ENCODE measurements around the gene MEOX1. TPM values are rescaled to one million over a fixed set of nuclear protein-coding genes. Genes with fewer than 3 reads are reported as not detected.
A peak's percentile ranks its signal among the peaks of the same experiment; 100 is the strongest.

The MEOX1 gene
- total and polyA plus RNA-seq, 2 of the 4 experiments (the other 2 are of a cell fraction), result 0.48 to 0.72 TPM

GRCh38 chr17:43673516-43674323, 12.0 kb upstream of the MEOX1 start:
- H3K18ac ChIP-seq (ENCODE audit: low read depth, low read length), result no peak overlapping the region
- no peaks in the 10 kb centered on the region for H3K36me3 ChIP-seq (ENCODE audit: control insufficient read depth, insufficient read depth, low read length)
- H4K5ac ChIP-seq (ENCODE audit: low read depth, low read length), result no peak overlapping the region
- ChIA-PET CTCF (interaction anchor here (0.6 to 3.0 kb wide), 14 partner anchors 10 to 190 kb away, joined by 3 to 82 read pairs (median 4); partner anchors contain the start of gene DHX8), POLR2A (ENCODE audit: unreplicated experiment) (interaction anchor here (0.6 to 1.0 kb wide), 2 partner anchors 96 to 160 kb away, joined by 3 to 6 read pairs; no protein-coding TSS in a partner anchor)
- ATAC-seq (ENCODE audit: low read depth), result peak; percentile 84
- H3K9me1 ChIP-seq (ENCODE audit: insufficient read depth, low read length), result no peaks in the 10 kb centered on the region; the same call in 1 of the 2 replicates
- peak overlapping the region; percentile 2; the same call in 1 of the 2 replicates for H3K4ac ChIP-seq (ENCODE audit: low read depth, low read length)
- peak overlapping the region; percentile 80; the same call in 1 of the 2 replicates for H2BK120ac ChIP-seq (ENCODE audit: low read depth, low read length)
- dilution Hi-C loops (cut with HindIII; ENCODE audit: low sequenced_read_pairs, unreplicated experiment), result no loop called here
- H2BK20ac ChIP-seq (ENCODE audit: low read depth, low read length), result 0 out of 2 replicates have a peak overlapping the region, but pooled peaks have one; percentile 73
- no peak overlapping the region for H3K9ac ChIP-seq (ENCODE audit: low read depth, low read length)
- H2BK5ac ChIP-seq (ENCODE audit: low read depth, low read length, poor library complexity, severe bottlenecking), result no peak overlapping the region
- TF ChIP-seq, protein P1, sequence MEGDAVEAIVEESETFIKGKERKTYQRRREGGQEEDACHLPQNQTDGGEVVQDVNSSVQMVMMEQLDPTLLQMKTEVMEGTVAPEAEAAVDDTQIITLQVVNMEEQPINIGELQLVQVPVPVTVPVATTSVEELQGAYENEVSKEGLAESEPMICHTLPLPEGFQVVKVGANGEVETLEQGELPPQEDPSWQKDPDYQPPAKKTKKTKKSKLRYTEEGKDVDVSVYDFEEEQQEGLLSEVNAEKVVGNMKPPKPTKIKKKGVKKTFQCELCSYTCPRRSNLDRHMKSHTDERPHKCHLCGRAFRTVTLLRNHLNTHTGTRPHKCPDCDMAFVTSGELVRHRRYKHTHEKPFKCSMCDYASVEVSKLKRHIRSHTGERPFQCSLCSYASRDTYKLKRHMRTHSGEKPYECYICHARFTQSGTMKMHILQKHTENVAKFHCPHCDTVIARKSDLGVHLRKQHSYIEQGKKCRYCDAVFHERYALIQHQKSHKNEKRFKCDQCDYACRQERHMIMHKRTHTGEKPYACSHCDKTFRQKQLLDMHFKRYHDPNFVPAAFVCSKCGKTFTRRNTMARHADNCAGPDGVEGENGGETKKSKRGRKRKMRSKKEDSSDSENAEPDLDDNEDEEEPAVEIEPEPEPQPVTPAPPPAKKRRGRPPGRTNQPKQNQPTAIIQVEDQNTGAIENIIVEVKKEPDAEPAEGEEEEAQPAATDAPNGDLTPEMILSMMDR (conservative IDR thresholded peaks at IDR 0.05; ENCODE audit: low read depth, low read length), result peak; percentile 98
- peak; percentile 47; the same call in 1 of the 2 replicates for TF ChIP-seq MAFK (IDR thresholded peaks at IDR 0.05; ENCODE audit: low read depth, low read length)
- TF ChIP-seq RAD21 (IDR thresholded peaks at IDR 0.05; ENCODE audit: low read length), result peak; percentile 99
- TF ChIP-seq RCOR1 (IDR thresholded peaks at IDR 0.05; ENCODE audit: insufficient replicate concordance, low read length), result no peak
- no peak for TF ChIP-seq BHLHE40 (IDR thresholded peaks at IDR 0.05; ENCODE audit: low read depth, low read length)
- TF ChIP-seq SMC3 (IDR thresholded peaks at IDR 0.05; ENCODE audit: low read depth, low read length), result peak; percentile 100
- TF ChIP-seq POLR2A (IDR thresholded peaks at IDR 0.05; ENCODE audit: low read depth, low read length), result peak; percentile 50
- no peak for TF ChIP-seq CHD1 (IDR thresholded peaks at IDR 0.05; ENCODE audit: low read depth, low read length)
- H4K20me1 ChIP-seq (ENCODE audit: insufficient read depth, low read length), result no peaks in the 10 kb centered on the region
- H3K56ac ChIP-seq (ENCODE audit: extremely low read depth, insufficient read depth, low read length), result no peak overlapping the region
- H2BK15ac ChIP-seq (ENCODE audit: low read depth, low read length), result no peak overlapping the region; the same call in 2 of the 3 replicates
- no peak overlapping the region for H3K23ac ChIP-seq (ENCODE audit: low read depth, low read length)
- H3K4me2 ChIP-seq (ENCODE audit: low read depth, low read length), result no peak overlapping the region
- 0 out of 2 replicates have a peak overlapping the region, but pooled peaks have one; percentile 23 for H3K14ac ChIP-seq (replicated peaks; ENCODE audit: low read depth, low read length)
- WGBS, 2 experiments (ENCODE audit: extremely low coverage in 2 of 2, insufficient read length in 1 of 2), result 40% methylated on average over 2 of the region's 14 CpGs; no CpG with 5 or more reads in 1 of the 2 experiments
- peak; percentile 60 for DNase-seq
- no peak overlapping the region for H3K4me3 ChIP-seq (ENCODE audit: insufficient read depth, low read depth, low read length)
- no peaks in the 10 kb centered on the region for H3K79me1 ChIP-seq (ENCODE audit: low read depth in 1 of 2, low read length in 2 of 2)
- in situ Hi-C loops (cut with MboI; ENCODE audit: low sequenced_read_pairs), result loop anchor here (5.0 kb wide), 2 partner anchors 96 to 151 kb away; no protein-coding TSS in a partner anchor
- no peak overlapping the region for H2AK9ac ChIP-seq (replicated peaks; ENCODE audit: low read depth, low read length, poor library complexity)
- no TSS peak for BruUV-seq (replicated peaks)
- no peaks in the 10 kb centered on the region for H3K9me3 ChIP-seq (ENCODE audit: control insufficient read depth, insufficient read depth, low read length)
- intact Hi-C loops (cut with micrococcal nuclease), result loop anchor here (1.0 kb wide), 1 partner anchor 97 kb away; no protein-coding TSS in a partner anchor
- peak overlapping the region; percentile 3 for H2AFZ ChIP-seq (replicated peaks; ENCODE audit: low read length, poor library complexity)
- H4K8ac ChIP-seq (ENCODE audit: low read depth in 2 of 2, low read length in 2 of 2), result peak overlapping the region in 1 of 2 experiments; percentile 66; a peak in 1 of 4 replicates
- no peak overlapping the region for H4K91ac ChIP-seq (ENCODE audit: insufficient read depth, low read depth, low read length)
- no peaks in the 10 kb centered on the region; the same call in 1 of the 2 replicates for H3K27me3 ChIP-seq (ENCODE audit: control insufficient read depth, insufficient read depth, low read length)
- no peak overlapping the region for H3K27ac ChIP-seq (ENCODE audit: insufficient read depth, low read length)
- H3K4me1 ChIP-seq (ENCODE audit: control insufficient read depth, insufficient read depth, low read length), result peaks cover 5% of the 10 kb centered on the region
- H2AK5ac ChIP-seq (ENCODE audit: low read depth, low read length), result peak overlapping the region; percentile 84

Measured in IMR-90 (cell line).